ENCODE measurements around the gene GNA12.

DNA sequence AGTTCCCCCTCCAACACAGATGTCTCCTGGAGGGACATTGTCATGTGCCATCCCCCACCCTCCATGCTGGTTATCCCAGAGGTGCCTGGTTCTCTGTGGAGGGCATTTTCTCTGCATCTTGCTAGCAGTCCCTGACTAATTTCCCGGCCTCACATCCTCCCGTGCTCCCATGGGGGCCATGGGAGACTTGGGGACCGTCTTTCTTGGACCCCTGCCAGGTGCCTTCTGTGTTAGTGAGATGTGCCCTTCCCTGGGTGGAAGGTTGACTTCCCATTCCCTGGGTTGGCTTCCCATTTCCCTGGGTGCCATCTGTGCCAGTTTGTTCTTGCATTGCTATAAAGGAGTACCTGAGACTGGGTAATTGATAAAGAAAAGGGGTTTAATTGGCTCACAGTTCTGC, 22.5 kb upstream of the GNA12 start:
- TF ChIP-seq, protein P1, sequence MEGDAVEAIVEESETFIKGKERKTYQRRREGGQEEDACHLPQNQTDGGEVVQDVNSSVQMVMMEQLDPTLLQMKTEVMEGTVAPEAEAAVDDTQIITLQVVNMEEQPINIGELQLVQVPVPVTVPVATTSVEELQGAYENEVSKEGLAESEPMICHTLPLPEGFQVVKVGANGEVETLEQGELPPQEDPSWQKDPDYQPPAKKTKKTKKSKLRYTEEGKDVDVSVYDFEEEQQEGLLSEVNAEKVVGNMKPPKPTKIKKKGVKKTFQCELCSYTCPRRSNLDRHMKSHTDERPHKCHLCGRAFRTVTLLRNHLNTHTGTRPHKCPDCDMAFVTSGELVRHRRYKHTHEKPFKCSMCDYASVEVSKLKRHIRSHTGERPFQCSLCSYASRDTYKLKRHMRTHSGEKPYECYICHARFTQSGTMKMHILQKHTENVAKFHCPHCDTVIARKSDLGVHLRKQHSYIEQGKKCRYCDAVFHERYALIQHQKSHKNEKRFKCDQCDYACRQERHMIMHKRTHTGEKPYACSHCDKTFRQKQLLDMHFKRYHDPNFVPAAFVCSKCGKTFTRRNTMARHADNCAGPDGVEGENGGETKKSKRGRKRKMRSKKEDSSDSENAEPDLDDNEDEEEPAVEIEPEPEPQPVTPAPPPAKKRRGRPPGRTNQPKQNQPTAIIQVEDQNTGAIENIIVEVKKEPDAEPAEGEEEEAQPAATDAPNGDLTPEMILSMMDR (IDR thresholded peaks at IDR 0.05): no peak
- TF ChIP-seq ZFX (IDR thresholded peaks at IDR 0.05; ENCODE audit: borderline replicate concordance): no peak

Measured in 22Rv1 (cell line).